GM18868 (cell line): ENCODE results near the gene OR14I1.
A peak's percentile ranks its signal among the peaks of the same experiment; 100 is the strongest.

ENCODE experiments used
- ATAC-seq: cut with Tn5 transposase; IDR thresholded peaks from one replicate; pipeline ENCODE4 v1.9.1; 2021; ENCODE audit warnings: mild to moderate bottlenecking, moderate library complexity; ENCODE audit not compliant: unreplicated experiment

Gene OR14I1

DNA sequence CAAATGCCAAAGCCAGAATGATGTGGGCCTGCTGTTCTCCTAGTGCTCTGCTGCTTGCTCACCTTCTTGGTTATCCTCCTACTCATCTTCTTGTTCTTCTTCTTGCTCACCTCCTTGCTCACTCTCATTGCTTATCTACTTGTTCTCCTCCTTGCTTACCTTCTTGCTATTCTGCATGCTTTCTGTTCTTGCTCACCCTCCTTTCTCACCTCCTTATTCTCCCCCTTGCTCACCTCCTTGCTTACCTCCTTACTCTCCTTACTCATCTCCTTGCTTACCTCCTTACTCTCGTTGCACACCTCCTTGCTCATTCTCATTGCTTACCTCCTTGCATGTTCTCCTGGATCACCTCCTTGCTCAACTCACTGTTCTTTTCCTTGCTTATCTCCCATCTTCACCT is at the start of gene OR14I1:
OR14I1 (minus strand) TSS at position 53 of the 400 bp plus-strand sequence.
- ATAC-seq = no peak

DNA sequence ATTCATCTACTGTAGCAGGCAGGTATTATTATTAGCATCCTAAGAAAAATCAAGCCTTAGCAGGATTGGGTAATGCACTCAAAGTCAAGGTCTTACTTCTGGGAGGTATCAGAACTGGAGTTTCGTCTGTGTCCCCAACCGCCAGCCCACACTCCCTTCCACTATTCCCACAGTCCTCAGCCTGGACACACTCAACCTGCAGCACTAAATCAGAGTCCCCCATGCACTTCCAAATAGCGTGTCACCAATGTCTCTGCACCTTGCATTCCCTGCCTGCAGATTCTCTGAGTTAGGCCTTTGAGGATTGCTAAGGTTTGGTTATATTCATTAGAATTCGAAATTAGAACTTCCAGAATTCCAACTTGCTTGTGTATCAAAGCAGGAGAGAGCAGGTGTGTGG is 49.1 kb upstream of the OR14I1 start:
- ATAC-seq = no peak

DNA sequence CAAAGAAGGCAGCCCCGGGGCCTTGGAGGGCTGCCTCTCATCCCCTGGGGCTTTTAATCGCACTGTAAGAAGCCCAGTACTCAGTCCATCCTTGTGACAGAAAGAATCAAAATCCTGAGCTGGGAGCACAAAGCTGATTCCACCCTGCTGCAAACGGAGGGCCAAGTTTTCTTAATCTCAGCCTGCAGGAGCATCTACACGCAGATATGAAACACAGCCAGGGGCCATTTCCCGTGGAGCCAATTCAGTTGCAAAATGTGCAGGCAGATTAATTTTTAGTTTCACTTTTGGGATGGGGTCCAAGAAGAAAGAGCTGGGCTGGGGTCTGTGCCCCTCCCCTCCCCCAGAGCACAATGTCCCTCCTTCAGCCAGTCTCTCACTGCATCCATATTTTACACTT is 48.6 kb upstream of the OR14I1 start:
- no peak for ATAC-seq

DNA sequence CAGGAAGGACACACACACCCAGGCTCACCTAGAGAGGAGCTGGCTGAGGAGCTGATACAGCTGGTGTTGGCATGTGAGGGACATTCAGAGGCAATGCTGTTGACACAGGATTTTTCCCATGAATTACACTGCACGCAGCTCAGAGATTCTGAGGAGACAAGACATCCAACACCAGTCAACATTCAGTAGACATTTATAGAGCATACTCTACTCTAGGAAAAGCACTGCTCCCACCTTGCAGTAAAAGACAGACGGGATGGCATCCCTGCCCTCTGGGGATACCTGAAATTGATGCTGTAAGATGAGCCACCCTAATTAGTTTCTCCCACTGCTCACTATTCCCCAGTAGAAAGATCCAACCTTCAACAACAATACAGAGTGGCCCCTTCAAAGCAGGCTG is 47.9 kb upstream of the OR14I1 start:
- no peak for ATAC-seq

DNA sequence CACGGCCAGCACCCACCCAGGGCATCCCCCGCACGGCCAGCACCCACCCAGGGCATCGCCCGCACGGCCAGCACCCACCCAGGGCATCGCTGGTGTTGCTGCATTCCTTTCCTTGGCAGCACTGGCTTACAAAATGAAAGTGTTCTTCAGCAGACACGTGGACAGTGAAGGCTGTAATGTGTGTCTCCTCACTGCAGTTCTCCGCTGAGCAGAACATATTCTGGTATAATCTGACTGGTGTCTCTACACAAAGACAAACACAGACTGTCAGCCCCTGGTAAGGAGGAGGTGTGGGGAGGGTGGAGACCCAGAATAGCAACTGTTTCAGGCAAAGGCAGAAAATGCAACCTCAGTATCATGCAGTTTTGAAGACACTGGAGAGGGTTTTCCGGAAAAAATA is 45.6 kb upstream of the OR14I1 start:
- no peak for ATAC-seq

DNA sequence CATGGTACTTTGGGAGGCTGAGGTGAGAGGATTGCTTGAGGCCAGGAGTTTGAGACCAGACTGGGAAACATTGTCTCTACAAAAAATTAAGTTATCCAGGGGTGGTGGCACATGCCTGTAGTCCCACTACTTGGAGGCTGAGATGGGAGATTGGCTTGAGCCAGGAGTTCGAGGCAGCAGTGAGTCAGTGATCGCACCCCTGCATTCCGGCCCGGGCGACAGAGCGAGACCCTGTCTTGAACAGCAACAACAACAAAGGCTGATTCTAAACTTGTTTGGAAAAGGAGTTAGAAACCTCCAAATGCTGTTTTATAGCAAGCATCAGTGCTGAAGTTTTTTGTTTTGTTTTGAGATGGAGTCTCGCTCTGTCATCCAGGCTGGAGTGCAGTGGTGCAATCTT is 38.3 kb upstream of the OR14I1 start:
- ATAC-seq = no peak

DNA sequence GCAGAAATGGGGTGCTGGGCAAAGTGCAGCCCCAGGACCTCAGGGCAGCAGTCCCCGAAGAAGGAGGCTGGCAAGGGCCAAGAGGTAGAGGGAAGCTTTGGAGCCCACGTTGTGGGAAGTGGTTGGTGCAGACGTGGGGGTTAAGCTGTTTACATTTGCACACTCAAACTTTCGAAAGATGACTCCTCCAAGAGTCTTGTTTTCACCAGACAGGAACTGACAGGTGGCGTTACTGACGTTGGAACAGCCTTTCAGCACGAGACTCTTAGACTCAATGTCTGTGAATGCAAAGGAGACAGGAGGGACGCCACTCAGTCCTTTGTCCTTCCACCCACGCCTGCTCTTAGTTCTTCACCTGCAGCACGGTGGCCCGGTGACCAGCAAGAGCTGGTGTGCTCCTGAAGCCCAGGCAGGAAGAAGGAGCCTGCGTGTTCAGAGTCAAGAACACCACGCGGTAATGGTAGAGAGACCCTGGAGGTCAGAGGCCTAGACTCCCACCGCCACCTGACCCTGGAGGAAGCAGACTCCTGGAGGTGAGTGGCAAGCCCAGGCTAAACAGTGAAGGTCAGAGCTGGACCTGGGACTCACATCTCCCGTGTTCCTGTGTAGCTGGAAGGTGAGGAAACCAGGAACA is 37.1 kb upstream of the OR14I1 start:
- no peak for ATAC-seq

DNA sequence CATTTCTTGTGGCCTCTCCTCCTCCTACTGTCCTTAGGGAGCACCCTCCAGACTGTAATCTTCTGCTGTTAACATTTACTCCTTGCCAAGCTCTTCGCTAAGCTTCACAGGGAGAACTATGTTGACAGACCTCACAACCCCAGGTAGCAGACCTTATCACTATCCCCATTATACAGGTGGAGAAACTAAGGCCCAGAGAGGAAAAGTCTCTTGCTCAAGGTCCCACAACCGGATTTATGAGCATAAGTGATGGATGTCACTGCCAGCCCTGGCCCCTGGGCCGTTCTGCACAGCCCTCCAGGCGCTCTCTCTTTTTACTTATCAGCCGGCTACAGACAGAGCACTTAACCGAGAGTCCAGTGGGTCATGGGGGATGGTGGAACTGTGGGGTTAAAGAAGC is 34.9 kb upstream of the OR14I1 start:
- no peak for ATAC-seq

DNA sequence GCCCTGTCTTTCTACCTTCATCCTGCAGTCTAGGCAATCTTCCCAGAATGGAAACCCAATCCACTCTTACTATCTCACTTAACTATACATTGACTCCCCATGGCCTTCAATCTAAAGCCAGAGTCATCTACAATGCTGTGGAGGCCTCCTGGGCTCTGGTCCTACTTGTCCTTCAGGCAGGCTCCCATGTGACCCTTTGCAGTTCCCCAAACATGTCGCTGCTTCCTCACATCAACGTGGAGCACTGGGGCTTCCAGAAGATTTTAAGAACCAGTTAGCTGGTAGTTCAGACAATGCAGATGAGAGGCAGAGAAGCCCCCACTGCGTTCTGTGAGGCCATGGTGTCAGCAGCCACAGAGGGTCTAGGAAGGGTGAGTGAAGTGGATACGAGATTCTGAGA is 34.4 kb upstream of the OR14I1 start:
- no peak for ATAC-seq

DNA sequence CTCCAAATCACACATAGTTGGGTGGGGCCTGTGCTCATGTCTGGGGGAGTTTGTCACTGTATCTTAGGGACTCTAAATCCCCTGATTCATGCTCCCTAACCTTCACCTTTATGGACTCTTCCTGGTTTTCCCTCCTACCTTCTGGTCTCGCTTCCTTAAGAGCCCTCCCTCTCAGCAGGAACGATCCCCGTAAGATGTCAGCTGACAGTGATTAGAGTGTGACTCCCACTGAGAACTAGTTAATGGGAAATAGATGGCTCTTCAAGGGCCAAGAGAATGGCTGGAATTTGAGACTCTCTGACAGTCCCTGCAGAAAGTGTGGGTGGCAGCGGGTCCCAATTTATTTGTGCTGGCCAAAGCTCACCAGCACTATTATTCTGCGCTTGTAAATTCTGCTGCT is 31.0 kb upstream of the OR14I1 start:
- no peak for ATAC-seq

DNA sequence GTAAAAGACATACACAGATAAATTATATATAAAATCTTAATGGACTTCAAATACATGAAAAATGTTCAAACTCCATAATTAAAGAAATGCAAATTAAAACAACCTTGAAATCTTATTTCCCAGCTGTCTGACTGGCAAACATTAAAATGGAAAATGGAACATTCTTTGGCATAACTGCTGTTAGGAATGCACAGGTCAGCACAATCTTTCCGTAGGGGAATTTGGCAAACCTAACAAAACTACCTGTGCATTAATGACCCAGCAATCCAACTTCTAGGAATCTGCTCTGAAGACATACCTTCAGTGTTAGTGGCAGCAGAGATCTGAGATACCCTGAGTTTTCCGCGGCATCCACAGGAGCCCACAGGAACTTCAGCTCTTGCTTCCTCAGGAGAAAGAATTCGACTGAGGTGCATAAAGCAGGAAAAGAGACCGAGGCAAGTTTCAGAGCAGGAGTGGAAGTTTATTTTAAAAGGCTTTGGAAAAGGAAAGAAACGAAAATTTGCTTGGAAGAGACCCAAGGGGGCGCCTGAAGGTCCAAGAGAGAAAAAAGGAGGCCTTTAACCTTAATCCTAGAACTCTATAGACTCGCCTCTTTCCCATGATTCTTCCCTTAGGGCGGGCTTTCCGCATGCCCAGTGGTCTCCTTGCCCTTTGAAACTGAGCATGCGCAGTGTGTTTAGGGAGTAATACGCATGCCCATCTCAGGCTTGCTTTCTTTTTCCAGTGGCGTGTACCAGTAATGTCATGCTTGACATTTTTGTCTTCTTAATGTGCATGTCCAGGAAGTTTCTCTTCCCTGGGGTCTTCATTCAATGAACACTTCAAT is 28.2 kb upstream of the OR14I1 start:
- no peak for ATAC-seq

DNA sequence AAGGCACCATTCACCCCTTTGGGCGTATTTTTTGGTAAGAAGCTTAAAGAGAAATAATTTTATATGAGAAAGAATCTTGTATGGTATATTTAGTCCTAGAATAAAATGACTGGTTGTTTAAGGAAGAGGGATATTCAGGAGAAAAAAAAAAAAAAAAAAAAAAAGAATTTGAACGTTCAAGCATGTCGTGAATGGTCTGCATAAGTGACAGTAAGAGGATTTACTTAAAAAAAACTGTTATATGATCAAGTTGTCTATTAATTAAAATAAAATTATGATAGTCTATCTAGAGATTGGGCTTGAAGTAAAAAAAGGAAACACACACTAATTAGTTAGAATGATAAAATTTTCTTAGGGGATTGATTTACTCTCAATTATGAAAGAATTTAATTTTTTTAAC is 11.7 kb upstream of the OR14I1 start:
- ATAC-seq = no peak

DNA sequence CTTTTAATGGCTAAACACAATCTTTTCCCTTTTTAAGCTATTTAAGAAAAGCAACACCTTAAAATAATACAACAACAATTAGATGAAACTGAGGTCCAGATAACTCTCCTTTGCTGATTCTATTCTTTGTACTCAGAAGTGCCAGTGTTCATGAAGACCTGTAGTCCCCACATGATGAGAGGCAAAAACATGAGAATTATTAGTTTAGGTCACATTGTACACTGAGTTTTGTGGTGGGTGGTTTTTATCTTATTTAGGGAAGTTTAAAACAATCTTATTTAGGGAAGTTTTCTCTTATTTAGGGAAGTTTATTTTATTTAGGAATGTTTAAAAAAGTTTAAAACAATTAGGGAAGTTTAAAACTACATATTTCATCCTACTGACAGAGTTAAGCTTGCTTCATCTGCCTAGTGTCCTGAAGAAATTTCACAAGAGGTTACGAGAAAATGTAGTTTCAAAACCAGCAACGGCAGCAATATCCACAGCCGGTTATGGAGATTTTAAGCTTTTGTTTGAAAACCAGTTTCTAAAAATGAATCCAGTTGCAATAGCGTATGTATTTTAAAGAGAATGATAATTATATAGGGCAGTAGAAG is 7.8 kb upstream of the OR14I1 start:
- ATAC-seq = no peak

DNA sequence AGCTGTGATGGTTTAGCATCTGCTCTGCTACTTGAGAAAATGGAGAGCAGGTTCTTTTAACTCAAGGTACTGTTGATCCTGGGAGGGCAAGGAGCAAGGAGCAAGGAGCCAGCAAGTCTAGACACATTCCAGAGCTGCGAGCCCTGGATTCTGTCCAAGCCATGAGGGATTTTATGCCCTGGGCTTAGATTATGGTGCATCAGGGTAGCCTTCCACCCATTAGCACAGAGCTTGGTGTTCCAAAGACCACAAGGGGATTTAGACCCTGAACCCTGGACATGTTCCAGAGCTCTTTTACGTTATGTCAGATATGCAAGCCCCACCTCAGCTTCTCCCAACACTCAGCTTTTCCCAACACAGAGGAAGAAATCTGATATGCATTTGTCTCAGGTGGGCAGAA is 2.0 kb upstream of the OR14I1 start:
- ATAC-seq = no peak

DNA sequence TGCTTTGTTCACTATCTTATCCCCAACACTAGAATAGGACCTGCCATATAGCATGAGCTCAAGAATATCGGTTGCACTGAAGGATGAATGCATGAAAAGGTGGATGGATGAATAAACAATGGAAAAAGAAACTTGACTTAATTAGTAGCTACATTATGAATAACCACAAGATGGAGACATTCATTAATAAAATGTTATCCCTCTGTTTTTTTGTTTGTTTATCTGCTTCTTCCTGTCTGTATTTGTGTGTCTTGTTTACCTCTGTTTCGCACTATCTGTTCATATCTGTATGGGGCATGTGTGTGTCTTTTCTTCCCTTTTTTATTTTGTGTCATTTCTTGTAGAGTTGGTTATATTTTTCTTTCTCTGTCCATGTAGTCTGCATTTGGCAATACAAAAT is 1.1 kb upstream of the OR14I1 start:
- no peak for ATAC-seq

DNA sequence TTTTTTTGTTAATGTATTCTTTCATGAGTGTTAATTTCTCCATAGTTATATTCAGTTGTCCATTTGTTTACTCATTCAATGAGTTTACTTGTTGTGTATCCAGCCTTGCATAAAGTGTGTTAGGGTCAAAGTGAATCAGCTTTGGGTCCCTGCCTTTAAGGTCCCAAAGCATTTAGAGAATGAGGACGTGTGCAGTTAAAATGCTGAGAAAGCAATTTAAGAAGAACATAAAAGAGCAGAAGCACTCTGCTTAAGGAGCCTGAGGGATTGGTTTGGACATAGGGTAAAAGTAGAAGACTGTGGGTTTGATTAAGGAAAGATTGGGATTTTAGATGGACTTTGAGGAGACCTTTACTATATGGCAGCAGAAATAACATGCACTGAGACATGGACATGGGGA is 3.5 kb downstream of the OR14I1 start:
- no peak for ATAC-seq

DNA sequence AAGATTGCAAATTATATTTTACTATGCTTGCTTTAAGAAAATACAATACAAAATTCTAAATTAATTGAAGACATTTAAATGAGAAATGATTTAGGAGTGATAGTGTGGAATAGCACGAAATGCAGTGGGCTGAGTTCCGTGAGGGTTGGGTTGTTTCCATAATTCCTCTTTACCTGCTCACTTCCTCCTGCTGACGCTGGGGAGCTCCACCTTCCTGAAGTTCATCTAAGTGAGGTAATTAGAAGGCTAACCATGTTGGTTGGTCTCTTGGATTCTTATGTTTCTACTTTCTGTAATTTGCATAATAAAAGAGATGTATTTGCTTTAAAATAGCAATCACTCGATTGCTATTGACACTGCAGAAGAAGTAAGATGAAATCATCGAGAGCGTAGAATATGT is 4.7 kb downstream of the OR14I1 start:
- ATAC-seq = no peak

DNA sequence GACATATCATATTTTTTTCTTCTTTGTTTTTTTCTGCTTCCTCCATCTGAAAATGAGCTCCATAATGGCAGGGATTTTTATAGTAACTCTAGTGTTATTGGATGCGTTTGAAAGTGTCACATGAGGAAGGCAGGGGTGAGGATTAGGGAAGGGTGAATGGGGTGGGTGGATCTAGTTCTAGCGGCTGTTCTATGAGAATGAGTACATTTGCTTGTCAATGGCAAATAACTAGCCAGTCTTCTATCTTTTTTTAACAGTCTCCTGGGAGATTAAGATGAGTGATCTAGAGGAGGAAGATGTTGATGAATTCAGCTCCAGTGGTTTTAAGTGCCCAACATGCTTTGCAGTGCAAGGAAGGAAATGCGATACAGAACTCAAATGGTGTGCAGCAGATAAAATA is 5.8 kb downstream of the OR14I1 start:
- no peak for ATAC-seq

DNA sequence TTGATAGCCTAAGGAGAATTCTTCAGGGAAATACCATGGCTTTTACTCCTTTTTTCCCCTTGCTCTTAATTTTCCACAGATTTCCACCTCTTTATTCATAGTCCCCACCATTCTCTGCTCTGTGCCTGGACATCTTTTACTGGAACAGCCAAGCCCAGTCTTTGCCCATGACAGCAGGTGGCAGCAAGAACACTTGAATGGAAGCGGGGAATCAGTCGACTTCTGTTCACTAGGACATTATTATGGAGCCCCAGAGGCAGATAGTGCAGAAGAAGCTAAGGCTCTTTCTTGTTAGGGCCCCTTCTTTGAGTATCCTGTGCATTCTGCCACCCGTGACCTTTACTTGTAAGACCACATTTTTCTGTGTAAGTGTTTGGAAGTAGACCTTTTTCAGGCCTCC is 6.3 kb downstream of the OR14I1 start:
- peak; percentile 67 for ATAC-seq

DNA sequence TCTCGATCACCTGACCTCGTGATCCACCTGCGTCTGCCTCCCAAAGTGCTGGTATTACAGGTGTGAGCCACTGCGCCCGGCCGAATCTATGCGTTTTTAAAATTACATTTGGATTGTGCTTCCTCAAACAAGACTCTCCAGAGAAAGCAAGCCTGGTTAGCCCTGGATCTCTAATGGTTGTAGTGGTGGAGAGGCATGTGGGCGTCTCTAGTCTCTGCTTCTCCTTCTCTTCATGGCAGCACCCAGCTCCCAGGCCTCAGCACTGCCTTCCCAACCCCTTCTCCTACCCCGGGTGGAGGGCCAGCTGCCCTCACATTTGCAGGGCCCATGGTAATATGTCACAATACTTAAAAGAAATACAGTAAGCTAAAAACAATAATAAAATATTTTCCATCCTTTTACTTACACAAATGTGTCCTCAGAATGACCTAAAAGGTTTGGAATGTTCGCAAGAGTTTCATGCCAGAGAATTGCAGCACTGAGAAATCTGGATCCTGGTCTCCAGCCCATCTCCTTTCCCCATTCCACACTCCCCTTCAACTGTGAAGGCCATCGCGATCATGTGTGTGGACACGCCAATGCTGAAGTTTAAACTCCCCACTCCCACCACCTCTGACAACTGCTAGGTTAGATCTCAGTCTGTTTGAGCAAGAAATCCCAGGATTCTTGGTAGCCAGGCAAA is 7.0 kb downstream of the OR14I1 start:
- ATAC-seq = no peak

DNA sequence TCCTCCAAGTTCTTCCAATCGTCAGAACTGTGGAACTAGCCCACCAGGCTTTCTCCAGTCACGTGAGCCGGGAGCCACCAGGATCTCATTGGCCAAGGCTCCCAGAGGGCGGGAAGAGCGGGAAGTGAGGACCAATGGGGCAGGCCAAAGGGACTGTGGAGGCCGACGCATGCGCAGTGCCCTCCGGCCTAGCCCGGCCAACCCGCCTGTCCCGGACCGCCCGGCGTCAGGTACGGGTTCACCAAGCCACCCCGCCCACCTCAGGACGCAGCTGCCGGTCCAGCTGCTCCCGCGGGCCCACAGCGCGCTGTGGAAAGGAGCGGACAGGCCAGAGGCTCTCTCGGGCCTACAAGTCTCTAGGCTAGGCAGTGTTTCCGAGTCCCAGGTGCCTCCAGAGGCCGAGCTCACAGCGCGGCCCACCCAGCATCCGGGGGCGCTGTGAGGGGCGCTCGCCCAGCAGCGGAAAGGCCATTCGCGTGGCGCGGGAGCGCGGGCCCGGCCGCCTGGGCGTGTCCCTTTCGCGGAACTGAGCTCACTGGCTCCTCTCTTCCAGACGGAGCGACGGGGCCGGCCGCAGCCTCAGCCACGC is 10.9 kb downstream of the OR14I1 start:
- no peak for ATAC-seq
